Measurements from ENCODE around the gene ADORA1. TPM values are rescaled to one million over a fixed set of nuclear protein-coding genes. Genes with fewer than 3 reads are reported as not detected.

The ADORA1 gene
- polyA plus RNA-seq, 3 donors: 0.13 to 1.1 TPM; not detected in 1

- Histone ChIP-seq H3K4me3 (replicated peaks in 1 of 3; ENCODE audit: low read depth in 2 of 3, low read length in 3 of 3) (no peak overlapping the region), H3K79me2 (ENCODE audit: insufficient read depth, low read length) (no peaks in the 10 kb centered on the region), H2AFZ (ENCODE audit: insufficient read depth, low read depth, low read length, poor library complexity, severe bottlenecking) (no peak overlapping the region), H3K27me3 (ENCODE audit: control insufficient read depth in 2 of 2, insufficient read depth in 2 of 2, low read length in 2 of 2) (no peaks in the 10 kb centered on the region), H3K4me2 (replicated peaks; ENCODE audit: extremely low read depth, low read length, poor library complexity, severe bottlenecking) (no peak overlapping the region), H3K4me1 (ENCODE audit: control insufficient read depth in 1 of 2, insufficient read depth in 2 of 2, low read length in 2 of 2) (peaks cover 0 to 6% of the 10 kb centered on the region in 2 donors), H3K27ac (ENCODE audit: low read depth in 1 of 2, low read length in 2 of 2) (no peak overlapping the region), H3K36me3 (replicated peaks in 1 of 2; ENCODE audit: control insufficient read depth in 1 of 2, insufficient read depth in 2 of 2, low read length in 2 of 2) (no peaks in the 10 kb centered on the region), H3K9me3 (replicated peaks in 1 of 2; ENCODE audit: control insufficient read depth in 1 of 2, insufficient read depth in 1 of 2, low read length in 2 of 2) (peaks cover 4 to 6% of the 10 kb centered on the region in 2 donors), H4K20me1 (ENCODE audit: insufficient read depth, low read length) (no peaks in the 10 kb centered on the region), H3K9ac (ENCODE audit: insufficient read depth, low read length, poor library complexity, severe bottlenecking) (no peak overlapping the region)
- H3K4me3 Mint-ChIP-seq: no peak overlapping the region
- peaks cover 2 to 14% (median 7%) of the 10 kb centered on the region in 7 donors for H3K9me3 Mint-ChIP-seq
- H3K27ac Mint-ChIP-seq: no peak overlapping the region
- no peak for DNase-seq
- H3K4me1 Mint-ChIP-seq: peaks cover 12% of the 10 kb centered on the region
- TF ChIP-seq, protein P1, sequence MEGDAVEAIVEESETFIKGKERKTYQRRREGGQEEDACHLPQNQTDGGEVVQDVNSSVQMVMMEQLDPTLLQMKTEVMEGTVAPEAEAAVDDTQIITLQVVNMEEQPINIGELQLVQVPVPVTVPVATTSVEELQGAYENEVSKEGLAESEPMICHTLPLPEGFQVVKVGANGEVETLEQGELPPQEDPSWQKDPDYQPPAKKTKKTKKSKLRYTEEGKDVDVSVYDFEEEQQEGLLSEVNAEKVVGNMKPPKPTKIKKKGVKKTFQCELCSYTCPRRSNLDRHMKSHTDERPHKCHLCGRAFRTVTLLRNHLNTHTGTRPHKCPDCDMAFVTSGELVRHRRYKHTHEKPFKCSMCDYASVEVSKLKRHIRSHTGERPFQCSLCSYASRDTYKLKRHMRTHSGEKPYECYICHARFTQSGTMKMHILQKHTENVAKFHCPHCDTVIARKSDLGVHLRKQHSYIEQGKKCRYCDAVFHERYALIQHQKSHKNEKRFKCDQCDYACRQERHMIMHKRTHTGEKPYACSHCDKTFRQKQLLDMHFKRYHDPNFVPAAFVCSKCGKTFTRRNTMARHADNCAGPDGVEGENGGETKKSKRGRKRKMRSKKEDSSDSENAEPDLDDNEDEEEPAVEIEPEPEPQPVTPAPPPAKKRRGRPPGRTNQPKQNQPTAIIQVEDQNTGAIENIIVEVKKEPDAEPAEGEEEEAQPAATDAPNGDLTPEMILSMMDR (IDR thresholded peaks at IDR 0.05): no peak
- no peaks in the 10 kb centered on the region for H3K36me3 Mint-ChIP-seq
- intact Hi-C loops (cut with micrococcal nuclease): no loop called here
- H3K27me3 Mint-ChIP-seq (ENCODE audit: low read depth in 3 of 3): peaks cover 11 to 22% (median 14%) of the 10 kb centered on the region in 3 donors
- 93% methylated on average over 6 of the region's 7 CpGs for WGBS (ENCODE audit: insufficient coverage)
Measured at GRCh38 chr1:203089001-203089650, 38.4 kb upstream of the ADORA1 start.

DNA sequence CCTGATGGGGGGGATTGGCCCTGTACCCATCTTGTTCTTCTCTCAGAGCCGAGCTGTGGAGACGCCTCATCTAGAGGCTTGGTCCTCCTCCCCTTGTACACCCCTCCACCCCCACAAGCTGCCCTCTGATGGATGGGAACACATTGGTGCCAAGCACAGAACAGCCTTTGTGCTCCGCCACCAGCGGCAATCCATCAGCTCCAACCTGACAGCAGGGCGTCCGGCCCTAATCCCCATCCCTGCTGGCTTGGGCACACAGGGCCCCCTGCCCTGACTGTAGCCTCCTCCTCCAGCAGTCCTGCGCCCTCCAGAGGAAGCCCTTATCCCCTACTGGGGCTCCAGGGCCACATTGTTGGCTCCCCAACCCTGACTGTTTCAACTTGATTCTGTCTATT, 37.9 kb upstream of the ADORA1 start:
- Histone ChIP-seq H3K4me2 (replicated peaks; ENCODE audit: extremely low read depth, low read length, poor library complexity, severe bottlenecking) (no peak overlapping the region), H3K4me1 (ENCODE audit: control insufficient read depth in 1 of 2, insufficient read depth in 2 of 2, low read length in 2 of 2) (peaks cover 0 to under 1% of the 10 kb centered on the region in 2 donors), H3K4me3 (replicated peaks in 1 of 3; ENCODE audit: low read depth in 2 of 3, low read length in 3 of 3) (no peak overlapping the region), H3K9me3 (replicated peaks in 1 of 2; ENCODE audit: control insufficient read depth in 1 of 2, insufficient read depth in 1 of 2, low read length in 2 of 2) (peaks cover 9 to 10% of the 10 kb centered on the region in 2 donors), H3K36me3 (replicated peaks in 1 of 2; ENCODE audit: control insufficient read depth in 1 of 2, insufficient read depth in 2 of 2, low read length in 2 of 2) (no peaks in the 10 kb centered on the region), H3K9ac (ENCODE audit: insufficient read depth, low read length, poor library complexity, severe bottlenecking) (no peak overlapping the region), H3K27ac (ENCODE audit: low read depth in 1 of 2, low read length in 2 of 2) (no peak overlapping the region), H2AFZ (ENCODE audit: insufficient read depth, low read depth, low read length, poor library complexity, severe bottlenecking) (no peak overlapping the region), H3K79me2 (ENCODE audit: insufficient read depth, low read length) (no peaks in the 10 kb centered on the region), H3K27me3 (ENCODE audit: control insufficient read depth in 2 of 2, insufficient read depth in 2 of 2, low read length in 2 of 2) (no peaks in the 10 kb centered on the region), H4K20me1 (ENCODE audit: insufficient read depth, low read length) (no peaks in the 10 kb centered on the region)
- WGBS (ENCODE audit: insufficient coverage): 85% methylated on average over 7 of the region's 7 CpGs
- intact Hi-C loops (cut with micrococcal nuclease): no loop called here
- no peak for DNase-seq
- TF ChIP-seq, protein P1 (IDR thresholded peaks at IDR 0.05): no peak
- no peak overlapping the region for H3K27ac Mint-ChIP-seq
- peaks cover 7 to 20% (median 11%) of the 10 kb centered on the region in 7 donors for H3K9me3 Mint-ChIP-seq
- H3K4me3 Mint-ChIP-seq: no peak overlapping the region
- H3K4me1 Mint-ChIP-seq: peaks cover 9% of the 10 kb centered on the region
- peaks cover 11 to 22% (median 14%) of the 10 kb centered on the region in 3 donors for H3K27me3 Mint-ChIP-seq (ENCODE audit: low read depth in 3 of 3)
- H3K36me3 Mint-ChIP-seq: no peaks in the 10 kb centered on the region

Measured in CD14-positive monocyte (primary cell).